HepG2 (cell line): ENCODE data around the gene PDCD1LG2. TPM values are rescaled to one million over a fixed set of nuclear protein-coding genes. Genes with fewer than 3 reads are reported as not detected.
A peak's percentile ranks its signal among the peaks of the same experiment; 100 is the strongest.

Source experiments
- ATAC-seq: fragments of 200-7000 bp; cut with Tn5 transposase; 3 replicates; pipeline ENCODE4 v1.9.1; 2020; ENCODE audit warnings: mild to moderate bottlenecking, moderate library complexity
- BruUV-seq: library from RNA; stranded (reverse); fragments of 400-500 nt; replicated peaks from 2 replicates; lab custom pipeline; 2021; lab: Mats Ljungman, UMichigan
- CTCF ChIA-PET: fragments of 300-600 bp; formaldehyde crosslinking; extraction: SDS; loops from one replicate; lab custom pipeline; 2021; ENCODE audit warnings: low total read pairs, inconsistent platforms, low intra/inter-chr PET ratio; lab: Yijun Ruan, JAX
- POLR2A ChIA-PET: fragments of 350-600 bp; sonication (Branson Sonifier 250); formaldehyde crosslinking; loops from one replicate; lab custom pipeline; 2020; ENCODE audit warnings: antibody characterized with exemption, inconsistent platforms; lab: Yijun Ruan, JAX
- DNase-seq: peaks from one replicate; pipeline ENCODE4 v3.0.0-alpha.2; 2015; ENCODE audit warnings: low spot score
- FAIRE-seq: peaks from 3 replicates; lab custom pipeline; 2011; peaks lifted over from hg19 to GRCh38; lab: Jason Lieb, UNC
- H2AFZ ChIP-seq: one replicate; pipeline ENCODE4 v1.6.1; 2011; ENCODE audit warnings: low read length, inconsistent platforms
- H3K27ac ChIP-seq: fragments of 300-600 bp; 3 replicates; pipeline ENCODE4 v1.8.0; 2011; ENCODE audit warnings: mixed run types, mild to moderate bottlenecking, mixed read lengths, low read length, inconsistent platforms; ENCODE audit not compliant: insufficient read depth; ENCODE audit errors: extremely low read length
- H3K27me3 ChIP-seq, 2 experiments: fragments of 200-600 bp in 1 of 2; 2 replicates in 1 of 2; 3 replicates in 1 of 2; pipeline versions ENCODE4 v1.6.0 to v1.8.0; 2011; ENCODE audit warnings: low read length in 2 of 2, mild to moderate bottlenecking in 2 of 2, moderate library complexity in 2 of 2, inconsistent platforms in 1 of 2; ENCODE audit not compliant: insufficient read depth in 2 of 2, control insufficient read depth in 1 of 2
- H3K36me3 ChIP-seq, 2 experiments: fragments of 200-600 bp in 1 of 2; replicated peaks in 1 of 2; 2 replicates in 1 of 2; 3 replicates in 1 of 2; pipeline versions ENCODE4 v1.5.1 to v1.8.0; 2011; ENCODE audit warnings: low read length in 2 of 2, inconsistent platforms in 1 of 2; ENCODE audit not compliant: insufficient read depth in 2 of 2, control insufficient read depth in 1 of 2
- H3K4me1 ChIP-seq: 2 replicates; pipeline ENCODE4 v1.5.1; 2012; ENCODE audit warnings: low read length, inconsistent platforms; ENCODE audit not compliant: insufficient read depth
- H3K4me2 ChIP-seq: 2 replicates; pipeline ENCODE4 v1.6.0; 2011; ENCODE audit warnings: low read depth, low read length, inconsistent platforms
- H3K4me3 ChIP-seq, 3 experiments: fragments of 200-600 bp in 1 of 3; sonication (generic), shearing (Covaris generic) in 1 of 3; replicated peaks in 1 of 3; 2 replicates each; pipeline ENCODE4 v1.5.1; 2011 to 2016; ENCODE audit warnings: low read length in 3 of 3, inconsistent platforms in 2 of 3, low read depth in 2 of 3, mild to moderate bottlenecking in 2 of 3, control low read depth in 1 of 3, mixed read lengths in 1 of 3; ENCODE audit not compliant: insufficient read depth in 1 of 3
- H3K79me2 ChIP-seq: one replicate; pipeline ENCODE4 v1.6.1; 2011; ENCODE audit warnings: low read length, inconsistent platforms; ENCODE audit not compliant: insufficient read depth
- H3K9ac ChIP-seq: 2 replicates; pipeline ENCODE4 v1.6.0; 2011; ENCODE audit warnings: mild to moderate bottlenecking, low read depth, low read length, inconsistent platforms; ENCODE audit not compliant: insufficient read depth
- H3K9me3 ChIP-seq: 2 replicates; pipeline ENCODE4 v1.5.1; 2012; ENCODE audit warnings: mild to moderate bottlenecking, low read length
- H4K20me1 ChIP-seq: 2 replicates; pipeline ENCODE4 v1.6.0; 2011; ENCODE audit warnings: inconsistent platforms, mild to moderate bottlenecking, low read length, moderate library complexity; ENCODE audit not compliant: insufficient read depth
- FOXA1 ChIP-seq, 2 experiments: fragments of 450-650 bp in 1 of 2; sonication (generic) in 1 of 2; formaldehyde crosslinking in 1 of 2; IDR thresholded peaks; 2 replicates each; pipeline versions ENCODE4 v1.4.0 to v1.6.1; 2016 to 2020; ENCODE audit warnings: missing genetic modification reagents in 1 of 2
- MAFK ChIP-seq, 2 experiments: IDR thresholded peaks in 1 of 2; conservative IDR thresholded peaks in 1 of 2; 2 replicates each; pipeline ENCODE4 v1.6.1; 2011; ENCODE audit warnings: improper control_type of control experiment in 2 of 2, low read length in 2 of 2
- ZNF124 ChIP-seq: sonication (generic); formaldehyde crosslinking; IDR thresholded peaks from 2 replicates; pipeline ENCODE4 v1.4.0; 2020; ENCODE audit warnings: missing genetic modification reagents
- ZNF709 ChIP-seq: sonication (generic); formaldehyde crosslinking; IDR thresholded peaks from 2 replicates; pipeline ENCODE4 v1.5.0; 2020; ENCODE audit warnings: mild to moderate bottlenecking, missing genetic modification reagents
- WGBS: methylation state at CpG from one replicate; pipeline ENCODE4 v1.1.6; 2017; ENCODE audit warnings: low lambda C conversion rate; 5-methylcytosine and 5-hydroxymethylcytosine counted together
- in situ Hi-C: cut with HindIII; loops from 2 replicates; pipeline ENCODE4 v1.10.0; 2017; ENCODE audit warnings: low pct_unique_long_range_greater_than_20kb; ENCODE audit not compliant: extremely low pct_ligation_motif_present
- intact Hi-C: fragments of 100-400 bp; cut with micrococcal nuclease; formaldehyde crosslinking; loops from one replicate; pipeline ENCODE4 v1.10.0; 2022; ENCODE audit not compliant: unreplicated experiment
- polyA plus RNA-seq, 8 experiments: library from polyadenylated mRNA; depleted of rRNA in 3 of 8; stranded (reverse) in 7 of 8; unstranded in 1 of 8; fragments of >200 nt; fragmentation: Illumina TruSeq in 4 of 8; extraction: Trizol in 4 of 8; gene quantifications; 2 replicates each; pipeline versions ENCODE4 v1.2.1 to v1.2.3, GENCODE V29; 2011 to 2016; ENCODE audit warnings: low read depth in 4 of 8, missing spikeins in 1 of 8, mixed read lengths in 1 of 8; ENCODE audit not compliant: insufficient read depth in 1 of 8
- total RNA-seq, 5 experiments: library from RNA; depleted of rRNA; stranded (reverse); fragments of >200 nt; fragmentation: Illumina TruSeq; extraction: Trizol; gene quantifications; 2 replicates each; pipeline ENCODE4 v1.2.3, GENCODE V29; 2016; ENCODE audit warnings: low read depth in 1 of 5

The PDCD1LG2 gene
- total and polyA plus RNA-seq, 2 of the 13 experiments (the other 11 are each of a cell fraction or from before 2014, with no cell fraction given) = not detected

GRCh38 chr9:5500441-5501235, 9.7 kb upstream of the PDCD1LG2 start:
- H3K27ac ChIP-seq = no peak overlapping the region
- ChIA-PET POLR2A (no interaction called here), CTCF (no interaction called here)
- no peak overlapping the region for H3K4me3 ChIP-seq
- TF ChIP-seq FOXA1 (IDR thresholded peaks at IDR 0.05) (no peak), FOXA1 (CRISPR knock-in tag; IDR thresholded peaks at IDR 0.05) (no peak), MAFK (conservative IDR thresholded peaks at IDR 0.05 in 1 of 2, IDR thresholded peaks at IDR 0.05 in 1 of 2; ENCODE audit: low read length in 2 of 2) (0 out of 4 replicates have a peak, but pooled peaks of 1 of the 2 experiments have one; percentile 4)
- ATAC-seq (no peak), DNase-seq (no peak), FAIRE-seq (no peak)
- intact Hi-C loops (no loop called here), in situ Hi-C loops (no loop called here)
- peaks cover 0 to 16% of the 10 kb centered on the region in 2 experiments; a peak in 4 of 5 replicates for H3K27me3 ChIP-seq
- no TSS peak for BruUV-seq
- 28% methylated on average over 14 of the region's 18 CpGs for WGBS
- H3K9ac ChIP-seq = no peak overlapping the region
- H3K79me2 ChIP-seq = no peaks in the 10 kb centered on the region
- H3K4me2 ChIP-seq = no peak overlapping the region
- H2AFZ ChIP-seq = no peak overlapping the region
- H4K20me1 ChIP-seq = no peaks in the 10 kb centered on the region
- no peaks in the 10 kb centered on the region for H3K4me1 ChIP-seq
- no peaks in the 10 kb centered on the region for H3K36me3 ChIP-seq
- H3K9me3 ChIP-seq = no peaks in the 10 kb centered on the region

GRCh38 chr9:5502553-5502952, 7.8 kb upstream of the PDCD1LG2 start:
- 12% methylated on average over 4 of the region's 6 CpGs for WGBS
- FAIRE-seq = no peak
- H3K36me3 ChIP-seq = no peaks in the 10 kb centered on the region
- no peaks in the 10 kb centered on the region for H3K4me1 ChIP-seq
- ChIA-PET CTCF (no interaction called here), POLR2A (no interaction called here)
- intact Hi-C loops (no loop called here), in situ Hi-C loops (no loop called here)
- TF ChIP-seq ZNF709 (CRISPR knock-in tag) (no peak), ZNF124 (CRISPR knock-in tag) (no peak)
- ATAC-seq = no peak
- no TSS peak for BruUV-seq
- H3K4me3 ChIP-seq = no peak overlapping the region
- DNase-seq = no peak
- no peaks in the 10 kb centered on the region for H3K79me2 ChIP-seq
- H3K27ac ChIP-seq = no peak overlapping the region
- no peaks in the 10 kb centered on the region for H4K20me1 ChIP-seq
- no peak overlapping the region for H3K4me2 ChIP-seq
- no peak overlapping the region for H2AFZ ChIP-seq
- no peak overlapping the region for H3K9ac ChIP-seq
- H3K9me3 ChIP-seq = no peaks in the 10 kb centered on the region
- peaks cover 0 to 16% of the 10 kb centered on the region in 2 experiments; a peak in 4 of 5 replicates for H3K27me3 ChIP-seq
